Parathyroid adenoma (tissue), 2 donors: Measurements from ENCODE around the gene SIGLEC14.
"Not testable (repeated sequence)": the region's sequence is repeated elsewhere in the genome, so short reads cannot be mapped to it uniquely, and the experiment has no call there.

Experiments used
- H2AFZ ChIP-seq: fragments of 300-600 bp; sonication (generic); one replicate; pipeline ENCODE4 v1.7.0; 2017; ENCODE audit warnings: antibody characterized with exemption, mild to moderate bottlenecking
- H3K27ac ChIP-seq: fragments of 300-600 bp; sonication (generic); one replicate; pipeline ENCODE4 v1.7.0; 2017
- H3K27me3 ChIP-seq: fragments of 300-600 bp; sonication (generic); one replicate; pipeline ENCODE4 v1.7.0; 2017; ENCODE audit warnings: low read length; ENCODE audit not compliant: control insufficient read depth, insufficient read depth
- H3K36me3 ChIP-seq: fragments of 300-600 bp; sonication (generic); one replicate; pipeline ENCODE4 v1.7.0; 2017; ENCODE audit warnings: low read length; ENCODE audit not compliant: control insufficient read depth, insufficient read depth
- H3K4me1 ChIP-seq: fragments of 300-600 bp; sonication (generic); one replicate; pipeline ENCODE4 v1.7.0; 2017; ENCODE audit warnings: control low read depth
- H3K4me2 ChIP-seq: fragments of 300-600 bp; sonication (generic); one replicate; pipeline ENCODE4 v1.7.0; 2017; ENCODE audit warnings: low read length
- H3K4me3 ChIP-seq: fragments of 300-600 bp; sonication (generic); one replicate; pipeline ENCODE4 v1.7.0; 2017; ENCODE audit warnings: low read depth, low read length
- H3K79me2 ChIP-seq: fragments of 300-600 bp; sonication (generic); one replicate; pipeline ENCODE4 v1.7.0; 2017; ENCODE audit warnings: control low read depth
- H3K9ac ChIP-seq: fragments of 300-600 bp; sonication (generic); one replicate; pipeline ENCODE4 v1.7.0; 2017; ENCODE audit warnings: mild to moderate bottlenecking
- H3K9me3 ChIP-seq: fragments of 300-600 bp; sonication (generic); one replicate; pipeline ENCODE4 v1.7.0; 2017; ENCODE audit warnings: low read length; ENCODE audit not compliant: control insufficient read depth
- TF ChIP-seq, protein P1 (sequence below): fragments of 300-600 bp; sonication (generic); IDR thresholded peaks from one replicate; pipeline ENCODE4 v1.7.0; 2017; ENCODE audit warnings: antibody characterized with exemption, mild to moderate bottlenecking
- donor health status: primary hyperparathyroidism.

SIGLEC14 gene

DNA sequence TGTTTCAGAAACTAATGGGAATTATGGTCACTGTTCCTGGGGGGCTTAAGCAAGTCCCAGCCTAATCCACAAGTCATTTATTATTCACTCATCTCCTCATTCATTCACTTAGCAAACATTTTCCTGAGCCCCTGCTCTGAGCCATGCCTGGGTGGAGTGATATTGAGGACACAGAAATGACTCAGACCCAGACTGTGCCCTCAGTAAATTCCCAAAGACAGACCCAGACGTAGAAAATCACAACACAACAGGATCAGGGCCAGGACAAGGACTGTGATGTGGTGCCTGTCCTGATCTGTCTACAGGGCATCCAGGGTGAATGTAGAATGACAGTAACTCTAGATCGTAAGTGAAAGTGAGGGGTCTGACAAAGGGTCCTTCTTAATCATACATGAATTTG lies 39.5 kb upstream of the SIGLEC14 start:
- H3K27ac ChIP-seq: peak overlapping the region; percentile 98
- no peaks in the 10 kb centered on the region for H3K27me3 ChIP-seq
- H3K4me2 ChIP-seq: no peak overlapping the region
- no peak overlapping the region for H3K9ac ChIP-seq
- H3K9me3 ChIP-seq: no peaks in the 10 kb centered on the region
- TF ChIP-seq, protein P1, sequence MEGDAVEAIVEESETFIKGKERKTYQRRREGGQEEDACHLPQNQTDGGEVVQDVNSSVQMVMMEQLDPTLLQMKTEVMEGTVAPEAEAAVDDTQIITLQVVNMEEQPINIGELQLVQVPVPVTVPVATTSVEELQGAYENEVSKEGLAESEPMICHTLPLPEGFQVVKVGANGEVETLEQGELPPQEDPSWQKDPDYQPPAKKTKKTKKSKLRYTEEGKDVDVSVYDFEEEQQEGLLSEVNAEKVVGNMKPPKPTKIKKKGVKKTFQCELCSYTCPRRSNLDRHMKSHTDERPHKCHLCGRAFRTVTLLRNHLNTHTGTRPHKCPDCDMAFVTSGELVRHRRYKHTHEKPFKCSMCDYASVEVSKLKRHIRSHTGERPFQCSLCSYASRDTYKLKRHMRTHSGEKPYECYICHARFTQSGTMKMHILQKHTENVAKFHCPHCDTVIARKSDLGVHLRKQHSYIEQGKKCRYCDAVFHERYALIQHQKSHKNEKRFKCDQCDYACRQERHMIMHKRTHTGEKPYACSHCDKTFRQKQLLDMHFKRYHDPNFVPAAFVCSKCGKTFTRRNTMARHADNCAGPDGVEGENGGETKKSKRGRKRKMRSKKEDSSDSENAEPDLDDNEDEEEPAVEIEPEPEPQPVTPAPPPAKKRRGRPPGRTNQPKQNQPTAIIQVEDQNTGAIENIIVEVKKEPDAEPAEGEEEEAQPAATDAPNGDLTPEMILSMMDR: no peak
- H2AFZ ChIP-seq: no peak overlapping the region
- H3K4me1 ChIP-seq: peaks cover 49% of the 10 kb centered on the region
- H3K79me2 ChIP-seq: peaks cover 18% of the 10 kb centered on the region
- H3K4me3 ChIP-seq: no peak overlapping the region
- no peaks in the 10 kb centered on the region for H3K36me3 ChIP-seq

DNA sequence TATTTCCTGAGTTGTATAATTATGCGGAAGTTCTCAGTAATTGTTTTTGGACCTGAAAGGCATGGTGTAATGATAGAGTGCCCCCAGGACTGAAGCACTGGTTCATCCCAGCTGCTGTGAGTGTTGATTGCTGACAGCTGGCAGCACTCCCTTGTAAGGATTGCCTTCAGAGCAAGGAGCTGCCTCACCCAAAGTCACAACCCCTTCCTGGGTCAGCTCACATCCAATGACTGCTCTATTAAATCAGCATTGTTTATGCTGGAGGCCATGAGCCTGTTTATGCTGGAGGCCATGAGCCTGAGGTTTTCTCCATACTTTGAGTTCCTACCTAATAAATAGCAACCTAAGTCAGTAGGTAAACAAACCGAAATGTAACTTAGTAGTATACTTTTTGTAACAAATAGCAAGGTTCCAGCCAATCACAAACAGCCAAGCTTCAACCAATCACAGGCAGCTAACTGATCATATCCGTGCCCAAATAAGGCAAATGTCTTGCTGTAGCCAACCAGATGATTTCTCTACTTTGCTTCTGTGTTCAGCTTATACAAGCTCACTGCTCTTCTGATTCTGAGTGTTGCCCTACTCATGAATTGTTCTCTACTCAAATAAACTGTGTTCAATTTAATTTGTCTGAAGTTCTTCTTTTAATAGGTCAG lies 34.8 kb upstream of the SIGLEC14 start:
- H3K27ac ChIP-seq: peak overlapping the region; percentile 62
- no peaks in the 10 kb centered on the region for H3K36me3 ChIP-seq
- H3K4me2 ChIP-seq: no peak overlapping the region
- H3K79me2 ChIP-seq: no peaks in the 10 kb centered on the region
- H3K9ac ChIP-seq: no peak overlapping the region
- TF ChIP-seq, protein P1: no peak
- peak overlapping the region; percentile 70 for H2AFZ ChIP-seq
- no peak overlapping the region for H3K4me3 ChIP-seq
- H3K9me3 ChIP-seq: no peaks in the 10 kb centered on the region
- H3K27me3 ChIP-seq: no peaks in the 10 kb centered on the region
- peaks cover 32% of the 10 kb centered on the region for H3K4me1 ChIP-seq

DNA sequence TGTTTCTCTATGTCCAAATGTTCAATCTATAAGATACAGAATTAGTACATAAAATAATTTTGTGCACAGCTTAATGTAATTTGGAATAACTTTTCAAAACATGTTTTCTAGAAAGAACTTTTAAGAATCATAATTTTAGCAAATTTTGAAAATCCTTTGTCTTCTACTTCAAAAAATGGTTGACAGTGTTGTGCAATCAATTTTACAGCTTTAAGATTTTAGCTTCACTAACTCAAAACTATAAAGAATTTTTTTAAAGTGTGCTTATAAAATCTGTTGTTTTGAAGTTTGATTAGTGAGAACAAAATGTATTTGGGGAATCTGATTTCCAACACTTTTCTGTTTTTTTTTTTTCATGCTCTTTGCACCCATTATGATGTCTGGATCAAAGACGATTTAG lies 33.8 kb upstream of the SIGLEC14 start:
- Histone ChIP-seq H2AFZ (no peak overlapping the region), H3K4me1 (peaks cover 32% of the 10 kb centered on the region), H3K79me2 (no peaks in the 10 kb centered on the region), H3K4me2 (no peak overlapping the region), H3K36me3 (no peaks in the 10 kb centered on the region), H3K9me3 (no peaks in the 10 kb centered on the region), H3K27me3 (no peaks in the 10 kb centered on the region), H3K27ac (no peak overlapping the region), H3K4me3 (no peak overlapping the region), H3K9ac (no peak overlapping the region)
- TF ChIP-seq, protein P1: no peak

DNA sequence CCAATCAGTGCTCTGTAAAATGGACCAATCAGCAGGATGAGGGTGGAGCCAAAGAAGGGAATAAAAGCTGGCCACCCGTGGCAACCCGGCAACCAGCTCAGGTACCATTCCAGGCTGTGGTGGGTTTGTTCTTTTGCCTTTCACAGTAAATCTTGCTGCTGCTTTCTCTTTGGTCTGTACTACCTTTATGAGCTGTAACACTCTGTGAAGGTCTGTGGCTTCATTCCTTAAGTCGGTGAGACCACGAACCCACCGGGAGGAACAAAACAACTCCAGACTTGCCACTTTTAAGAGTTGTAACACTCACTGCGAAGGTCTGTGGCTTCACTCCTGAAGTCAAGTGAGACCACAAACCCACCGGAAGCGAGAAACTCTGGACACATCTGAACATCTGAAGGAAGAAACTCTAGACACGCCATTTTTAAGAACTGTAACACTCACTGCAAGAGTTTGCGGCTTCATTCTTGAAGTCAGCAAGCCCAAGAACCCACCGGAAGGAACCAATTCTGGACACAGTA lies 30.0 kb upstream of the SIGLEC14 start:
- TF ChIP-seq, protein P1: no peak
- H3K36me3 ChIP-seq: no peaks in the 10 kb centered on the region
- no peak overlapping the region for H2AFZ ChIP-seq
- H3K4me2 ChIP-seq: no peak overlapping the region
- H3K79me2 ChIP-seq: no peaks in the 10 kb centered on the region
- H3K4me1 ChIP-seq: peaks cover 6% of the 10 kb centered on the region
- no peaks in the 10 kb centered on the region for H3K9me3 ChIP-seq
- no peak overlapping the region for H3K27ac ChIP-seq
- H3K27me3 ChIP-seq: no peaks in the 10 kb centered on the region
- no peak overlapping the region for H3K4me3 ChIP-seq
- no peak overlapping the region for H3K9ac ChIP-seq

DNA sequence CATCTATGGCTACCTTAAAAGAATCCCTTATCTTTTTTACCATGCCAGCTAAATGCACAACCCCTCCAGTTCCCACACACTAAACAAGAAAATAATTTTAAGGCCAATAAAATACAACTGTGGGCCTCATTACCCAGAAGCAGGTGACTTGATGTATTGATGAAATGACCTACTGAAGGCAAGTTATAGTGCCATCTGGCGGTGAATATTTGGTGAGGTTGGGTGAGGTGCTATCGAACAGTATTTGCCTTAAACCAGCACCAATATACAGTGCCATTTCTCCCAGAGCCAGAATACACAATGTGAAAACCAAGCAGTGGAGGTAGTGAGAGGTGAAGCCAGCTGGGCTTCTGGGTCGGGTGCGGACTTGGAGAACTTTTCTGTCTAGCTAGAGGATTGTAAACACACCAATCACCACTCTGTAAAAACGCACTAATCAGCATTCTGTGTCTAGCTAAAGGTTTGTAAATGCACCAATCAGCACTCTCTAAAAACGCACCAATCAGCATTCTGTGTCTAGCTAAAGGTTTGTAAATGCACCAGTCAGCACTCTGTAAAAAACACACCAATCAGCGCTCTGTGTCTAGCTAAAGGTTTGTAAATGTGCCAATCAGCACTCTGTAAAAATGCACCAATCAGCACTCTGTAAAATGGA lies 29.4 kb upstream of the SIGLEC14 start:
- not testable (repeated sequence) for H3K4me2 ChIP-seq, H3K4me3 ChIP-seq

More for the DNA sequence above, 29.4 kb upstream of the SIGLEC14 start:
- not testable (repeated sequence) for H3K27ac ChIP-seq, H3K9ac ChIP-seq, H3K79me2 ChIP-seq, H3K27me3 ChIP-seq, H3K9me3 ChIP-seq, H3K36me3 ChIP-seq, H2AFZ ChIP-seq, H3K4me1 ChIP-seq
- TF ChIP-seq, protein P1: peak; percentile 29
